ENCODE measurements around the gene TMEM132D. TPM values are rescaled to one million over a fixed set of nuclear protein-coding genes. Genes with fewer than 3 reads are reported as not detected.

Gene TMEM132D
- total and polyA plus RNA-seq, 2 experiments from 2014 or later, result not detected

- Histone ChIP-seq H3K4me2 (ENCODE audit: unreplicated experiment) (no peak overlapping the region), H3K27ac (no peak overlapping the region), H3K36me3 (ENCODE audit: low read depth) (no peaks in the 10 kb centered on the region), H3K9me2 (ENCODE audit: insufficient read depth) (no peaks in the 10 kb centered on the region), H2AFZ (no peak overlapping the region), H3K9me3 (ENCODE audit: low read depth) (no peaks in the 10 kb centered on the region), H3K4me1 (ENCODE audit: insufficient read depth) (no peaks in the 10 kb centered on the region), H3K9ac (no peak overlapping the region), H3K79me2 (ENCODE audit: insufficient read depth) (no peaks in the 10 kb centered on the region), H3K27me3 (replicated peaks; ENCODE audit: insufficient read depth) (no peaks in the 10 kb centered on the region), H4K20me1 (ENCODE audit: insufficient read depth) (no peaks in the 10 kb centered on the region), H3K4me3 (no peak overlapping the region), H3F3A (ENCODE audit: insufficient read depth) (no peaks in the 10 kb centered on the region)
- in situ Hi-C loops (cut with MboI), result no loop called here
- 11 to 13% methylated on average over 6 of the region's 6 CpGs for WGBS, 2 experiments (ENCODE audit: low coverage in 1 of 2, low lambda C conversion rate in 2 of 2, missing lambda C conversion rate in 2 of 2)
- TF ChIP-seq EZH2 (IDR thresholded peaks at IDR 0.05; ENCODE audit: insufficient read depth, poor library complexity, severe bottlenecking) (no peak), EZH2phosphoT487 (IDR thresholded peaks at IDR 0.05; ENCODE audit: insufficient read depth, low read depth) (no peak)
- DNase-seq, result no peak
Measured at GRCh38 chr12:129635021-129635685, 268.7 kb downstream of the TMEM132D start.

GRCh38 chr12:129631316-129631715, 272.5 kb downstream of the TMEM132D start:
- no peak overlapping the region for H3K4me3 ChIP-seq
- TF ChIP-seq EZH2phosphoT487 (IDR thresholded peaks at IDR 0.05; ENCODE audit: insufficient read depth, low read depth) (no peak), EZH2 (IDR thresholded peaks at IDR 0.05; ENCODE audit: insufficient read depth, poor library complexity, severe bottlenecking) (no peak)
- H3K4me2 ChIP-seq (ENCODE audit: unreplicated experiment), result no peak overlapping the region
- H4K20me1 ChIP-seq (ENCODE audit: insufficient read depth), result no peaks in the 10 kb centered on the region
- H3K4me1 ChIP-seq (ENCODE audit: insufficient read depth), result no peaks in the 10 kb centered on the region
- no peak for DNase-seq
- no peaks in the 10 kb centered on the region for H3F3A ChIP-seq (ENCODE audit: insufficient read depth)
- H3K9ac ChIP-seq, result no peak overlapping the region
- WGBS, 2 experiments (ENCODE audit: low coverage in 1 of 2, low lambda C conversion rate in 2 of 2, missing lambda C conversion rate in 2 of 2), result 21 to 28% methylated on average over 6 of the region's 6 CpGs
- H3K9me2 ChIP-seq (ENCODE audit: insufficient read depth), result no peaks in the 10 kb centered on the region
- H3K36me3 ChIP-seq (ENCODE audit: low read depth), result no peaks in the 10 kb centered on the region
- no peaks in the 10 kb centered on the region for H3K79me2 ChIP-seq (ENCODE audit: insufficient read depth)
- H3K27me3 ChIP-seq (replicated peaks; ENCODE audit: insufficient read depth), result no peaks in the 10 kb centered on the region
- H3K9me3 ChIP-seq (ENCODE audit: low read depth), result no peaks in the 10 kb centered on the region
- no peak overlapping the region for H3K27ac ChIP-seq
- in situ Hi-C loops (cut with MboI), result no loop called here
- no peak overlapping the region for H2AFZ ChIP-seq

- Histone ChIP-seq H3K4me1 (ENCODE audit: insufficient read depth) (no peaks in the 10 kb centered on the region), H3K79me2 (ENCODE audit: insufficient read depth) (no peaks in the 10 kb centered on the region), H3F3A (ENCODE audit: insufficient read depth) (no peaks in the 10 kb centered on the region), H3K9ac (no peak overlapping the region), H3K36me3 (ENCODE audit: low read depth) (no peaks in the 10 kb centered on the region), H3K4me2 (ENCODE audit: unreplicated experiment) (no peak overlapping the region), H3K9me3 (ENCODE audit: low read depth) (no peaks in the 10 kb centered on the region), H3K27me3 (replicated peaks; ENCODE audit: insufficient read depth) (no peaks in the 10 kb centered on the region), H3K9me2 (ENCODE audit: insufficient read depth) (no peaks in the 10 kb centered on the region), H2AFZ (no peak overlapping the region), H3K27ac (no peak overlapping the region), H4K20me1 (ENCODE audit: insufficient read depth) (no peaks in the 10 kb centered on the region), H3K4me3 (no peak overlapping the region)
- no peak for TF ChIP-seq EZH2 (IDR thresholded peaks at IDR 0.05; ENCODE audit: insufficient read depth, poor library complexity, severe bottlenecking)
- no peak for TF ChIP-seq EZH2phosphoT487 (IDR thresholded peaks at IDR 0.05; ENCODE audit: insufficient read depth, low read depth)
- in situ Hi-C loops (cut with MboI), result no loop called here
- no peak for DNase-seq
- 0 to 6% methylated on average over 1 of the region's 1 CpG for WGBS, 2 experiments (ENCODE audit: low coverage in 1 of 2, low lambda C conversion rate in 2 of 2, missing lambda C conversion rate in 2 of 2)
Measured at GRCh38 chr12:129629901-129630300, 273.9 kb downstream of the TMEM132D start.

- DNase-seq, result no peak
- Histone ChIP-seq H2AFZ (no peak overlapping the region), H3K9me2 (ENCODE audit: insufficient read depth) (no peaks in the 10 kb centered on the region), H3K27ac (no peak overlapping the region), H3K9ac (no peak overlapping the region), H3K4me1 (ENCODE audit: insufficient read depth) (no peaks in the 10 kb centered on the region), H3K27me3 (replicated peaks; ENCODE audit: insufficient read depth) (no peaks in the 10 kb centered on the region), H3K4me2 (ENCODE audit: unreplicated experiment) (no peak overlapping the region), H3K36me3 (ENCODE audit: low read depth) (no peaks in the 10 kb centered on the region), H3K4me3 (no peak overlapping the region), H3F3A (ENCODE audit: insufficient read depth) (no peaks in the 10 kb centered on the region), H4K20me1 (ENCODE audit: insufficient read depth) (no peaks in the 10 kb centered on the region), H3K79me2 (ENCODE audit: insufficient read depth) (no peaks in the 10 kb centered on the region), H3K9me3 (ENCODE audit: low read depth) (no peaks in the 10 kb centered on the region)
- 31 to 33% methylated on average over 4 of the region's 4 CpGs for WGBS, 2 experiments (ENCODE audit: low coverage in 1 of 2, low lambda C conversion rate in 2 of 2, missing lambda C conversion rate in 2 of 2)
- TF ChIP-seq EZH2 (IDR thresholded peaks at IDR 0.05; ENCODE audit: insufficient read depth, poor library complexity, severe bottlenecking), result no peak
- no peak for TF ChIP-seq EZH2phosphoT487 (IDR thresholded peaks at IDR 0.05; ENCODE audit: insufficient read depth, low read depth)
- in situ Hi-C loops (cut with MboI), result no loop called here
Measured at GRCh38 chr12:129622566-129622965, 281.3 kb downstream of the TMEM132D start.

Measured in GM23248 (cell line).